RPMI7951 (cell line): ENCODE data around the gene MPPED1. TPM values are rescaled to one million over a fixed set of nuclear protein-coding genes. Genes with fewer than 3 reads are reported as not detected.

Experiments used
- DNase-seq: peaks from one replicate; pipeline ENCODE4 v3.0.0-alpha.2; 2012; ENCODE audit warnings: low read depth
- total RNA-seq: library from RNA; depleted of rRNA; stranded (reverse); fragments of >200 nt; shearing (Covaris generic); gene quantifications from 2 replicates; pipeline ENCODE4 v1.2.3, GENCODE V29; 2014; rRNA removed

Gene MPPED1, protein sequence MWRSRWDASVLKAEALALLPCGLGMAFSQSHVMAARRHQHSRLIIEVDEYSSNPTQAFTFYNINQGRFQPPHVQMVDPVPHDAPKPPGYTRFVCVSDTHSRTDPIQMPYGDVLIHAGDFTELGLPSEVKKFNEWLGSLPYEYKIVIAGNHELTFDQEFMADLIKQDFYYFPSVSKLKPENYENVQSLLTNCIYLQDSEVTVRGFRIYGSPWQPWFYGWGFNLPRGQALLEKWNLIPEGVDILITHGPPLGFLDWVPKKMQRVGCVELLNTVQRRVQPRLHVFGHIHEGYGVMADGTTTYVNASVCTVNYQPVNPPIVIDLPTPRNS
- total RNA-seq = not detected in 2 replicates

DNA sequence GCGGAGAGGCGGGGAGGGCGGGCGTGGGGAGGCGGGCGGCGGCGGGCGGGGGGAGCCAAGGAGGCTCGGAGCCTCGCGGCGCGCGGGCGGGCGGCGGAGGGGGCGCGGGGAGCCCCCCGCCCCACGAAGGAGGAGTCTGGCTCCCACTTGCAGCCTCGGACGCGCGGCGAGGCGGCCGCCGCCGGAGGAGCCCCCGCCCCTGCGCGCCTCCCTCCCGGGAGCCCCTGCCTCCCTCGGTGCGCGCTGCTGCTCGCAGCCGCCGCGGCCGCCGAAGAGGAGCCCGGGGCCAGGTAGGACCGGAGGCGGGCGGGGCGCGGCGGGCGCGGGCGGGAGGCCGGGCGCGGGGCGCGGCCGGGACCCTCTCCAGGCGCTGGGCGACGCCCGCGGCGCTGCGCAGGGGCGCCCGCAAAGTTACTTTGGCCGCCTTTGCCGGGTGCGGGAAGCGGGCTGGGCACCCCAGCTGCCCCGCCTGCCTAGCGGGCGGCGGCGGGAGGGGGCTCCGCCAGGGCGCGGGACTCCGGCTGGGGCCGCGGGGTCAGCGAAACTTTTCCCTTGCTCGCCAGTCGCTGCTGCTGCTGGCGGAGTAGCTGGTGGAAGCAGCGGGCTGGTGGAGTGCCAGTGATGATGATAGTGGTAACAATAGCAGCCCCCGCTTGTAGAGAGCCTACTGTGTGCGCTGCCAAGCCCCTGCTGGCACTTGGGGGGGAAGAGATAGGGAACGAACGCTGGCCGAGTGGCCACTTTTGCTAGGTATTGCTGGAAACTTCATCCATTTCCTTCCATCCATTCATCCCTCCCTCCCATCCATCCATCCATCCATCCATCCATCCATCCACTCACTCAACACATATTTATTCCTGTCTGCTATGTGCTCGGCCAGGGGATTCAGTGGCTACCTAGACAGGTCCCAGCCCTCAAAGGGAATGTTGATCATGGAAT, at the start of gene MPPED1:
TSS of gene MPPED1 (plus strand) at position 146 of the 939 bp plus-strand sequence. CDS start 12,972 bp downstream, outside the sequence.
- DNase-seq = no peak

DNA sequence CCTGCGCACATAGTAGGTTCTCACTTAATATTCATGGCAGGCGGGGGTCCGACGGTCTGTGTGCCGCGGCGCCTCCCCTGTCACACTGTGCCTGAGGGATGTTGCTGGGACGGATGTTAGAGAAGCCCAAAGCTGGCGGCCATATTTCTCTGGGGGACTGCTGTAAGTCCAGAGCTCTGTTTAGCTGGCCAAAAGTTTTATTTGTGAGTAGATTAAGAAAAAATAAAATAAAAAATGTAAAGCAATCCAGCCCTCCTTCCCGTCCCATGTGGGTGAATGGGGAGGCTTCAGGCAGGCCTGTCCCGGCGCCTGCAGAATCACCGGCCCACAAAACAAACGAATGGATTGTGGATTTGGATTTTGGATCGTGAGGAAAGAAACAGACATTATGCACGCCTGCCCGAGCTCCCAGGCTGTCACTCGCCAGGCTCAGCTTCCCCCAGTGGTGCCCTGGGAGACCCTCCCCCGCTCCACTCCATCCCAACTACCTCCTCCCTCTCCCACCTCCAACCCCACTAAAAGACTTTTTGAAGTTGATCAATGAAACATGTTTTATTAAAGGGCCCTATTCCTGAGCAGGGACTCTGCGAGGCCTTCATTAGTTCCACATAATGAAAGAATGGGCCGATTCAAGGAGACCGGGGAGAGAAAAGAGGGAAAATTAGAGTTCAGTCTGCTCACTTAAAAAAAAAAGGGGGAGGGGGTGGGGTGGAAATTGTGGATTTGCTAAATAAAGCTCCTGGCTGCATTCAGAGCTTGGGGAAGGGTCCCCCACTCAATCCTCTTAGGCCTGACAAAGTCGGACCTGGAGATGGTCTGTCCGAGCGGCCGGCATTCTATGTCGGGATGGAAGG, 48.3 kb upstream of the MPPED1 start:
- no peak for DNase-seq

DNA sequence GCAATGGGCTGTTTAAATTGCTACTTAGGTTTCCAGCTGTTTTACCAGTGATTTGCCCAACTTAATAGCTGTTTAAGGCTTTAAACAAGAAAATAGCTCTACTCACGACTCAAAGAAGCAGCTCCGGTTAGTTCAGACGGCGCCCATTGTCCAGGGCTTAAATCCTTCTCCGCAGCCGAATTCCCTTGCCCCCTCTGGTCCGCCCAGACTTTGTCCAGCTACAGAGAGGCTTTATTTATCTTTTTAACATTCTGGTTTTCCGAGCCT, 47.7 kb upstream of the MPPED1 start:
- no peak for DNase-seq

DNA sequence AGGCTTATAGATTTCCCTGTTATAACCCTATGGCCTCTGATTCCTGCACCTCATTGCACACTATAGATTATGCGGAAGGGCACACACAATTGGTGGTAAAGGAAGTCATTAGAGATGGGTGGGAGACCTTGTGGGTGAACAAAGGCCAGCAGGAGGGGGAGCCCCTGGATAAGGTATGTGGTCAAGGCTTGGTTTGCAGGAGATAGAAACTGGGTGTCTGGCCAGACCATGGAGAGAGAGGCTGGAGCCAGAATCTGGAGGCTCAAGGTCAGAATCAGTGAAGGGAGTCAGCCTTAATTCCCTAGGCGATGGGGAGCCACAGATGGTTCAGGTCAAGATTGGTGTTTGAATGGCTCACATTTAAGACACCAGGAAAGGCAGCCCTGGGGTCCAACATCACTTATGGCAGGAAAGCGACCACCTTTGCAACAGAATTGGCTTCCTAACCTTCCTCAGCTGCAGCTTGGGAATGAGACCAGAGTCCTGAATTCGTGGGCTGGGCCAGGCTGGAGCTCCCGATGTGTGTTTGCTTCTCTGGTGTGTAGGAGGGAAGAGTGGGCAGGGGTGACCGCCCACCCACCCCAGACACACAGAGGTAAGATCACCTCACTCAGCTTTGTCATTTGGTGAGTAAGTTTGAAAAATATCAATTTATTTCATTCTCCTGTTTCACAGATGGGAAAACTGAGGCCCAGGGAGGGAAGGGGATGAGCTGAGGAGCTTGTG, 45.9 kb upstream of the MPPED1 start:
- DNase-seq = no peak

DNA sequence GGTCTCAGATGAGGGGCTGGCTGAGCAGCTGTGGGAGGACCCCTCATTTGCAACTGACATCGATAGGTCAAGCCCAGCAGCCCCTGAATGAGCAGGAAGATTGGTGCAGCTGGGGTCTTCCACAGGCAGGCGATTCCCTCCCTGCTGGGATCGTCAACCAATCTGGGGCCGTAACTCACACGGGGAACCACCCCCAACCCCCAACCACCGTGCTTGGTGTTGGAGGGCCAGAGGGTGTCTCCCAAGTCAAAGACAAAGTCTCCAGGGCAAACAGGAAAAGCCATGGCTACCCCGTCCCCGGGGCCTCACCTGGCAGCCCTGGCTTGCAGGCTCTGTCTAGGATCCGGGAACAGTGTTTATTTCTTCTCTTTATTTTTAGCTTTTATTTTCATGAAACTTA, 41.8 kb upstream of the MPPED1 start:
- DNase-seq = no peak

DNA sequence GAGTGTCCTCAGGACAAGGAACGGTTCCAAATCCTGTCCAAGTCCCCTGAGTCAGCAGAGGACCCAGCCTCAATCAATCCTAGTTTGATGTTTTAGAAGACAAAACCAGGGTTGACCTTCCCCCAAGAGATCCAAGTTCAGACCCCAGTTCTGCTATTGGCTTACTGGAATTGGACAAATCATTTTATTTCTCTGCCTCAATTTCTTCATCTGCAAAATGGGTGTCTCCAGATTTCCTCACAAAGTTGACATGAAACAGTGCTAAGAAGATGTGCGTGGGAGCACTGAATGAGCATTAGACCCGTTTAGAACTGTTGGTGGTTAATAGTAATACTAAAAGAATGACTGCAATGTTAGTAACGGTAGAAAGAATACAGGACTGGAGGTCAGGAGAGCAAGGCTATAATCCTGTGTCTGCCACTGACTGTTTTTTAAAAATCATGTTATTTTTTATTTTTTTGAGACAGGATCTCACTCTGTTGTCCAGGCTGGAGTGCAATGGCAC, 35.8 kb upstream of the MPPED1 start:
- DNase-seq = peak; percentile 73

DNA sequence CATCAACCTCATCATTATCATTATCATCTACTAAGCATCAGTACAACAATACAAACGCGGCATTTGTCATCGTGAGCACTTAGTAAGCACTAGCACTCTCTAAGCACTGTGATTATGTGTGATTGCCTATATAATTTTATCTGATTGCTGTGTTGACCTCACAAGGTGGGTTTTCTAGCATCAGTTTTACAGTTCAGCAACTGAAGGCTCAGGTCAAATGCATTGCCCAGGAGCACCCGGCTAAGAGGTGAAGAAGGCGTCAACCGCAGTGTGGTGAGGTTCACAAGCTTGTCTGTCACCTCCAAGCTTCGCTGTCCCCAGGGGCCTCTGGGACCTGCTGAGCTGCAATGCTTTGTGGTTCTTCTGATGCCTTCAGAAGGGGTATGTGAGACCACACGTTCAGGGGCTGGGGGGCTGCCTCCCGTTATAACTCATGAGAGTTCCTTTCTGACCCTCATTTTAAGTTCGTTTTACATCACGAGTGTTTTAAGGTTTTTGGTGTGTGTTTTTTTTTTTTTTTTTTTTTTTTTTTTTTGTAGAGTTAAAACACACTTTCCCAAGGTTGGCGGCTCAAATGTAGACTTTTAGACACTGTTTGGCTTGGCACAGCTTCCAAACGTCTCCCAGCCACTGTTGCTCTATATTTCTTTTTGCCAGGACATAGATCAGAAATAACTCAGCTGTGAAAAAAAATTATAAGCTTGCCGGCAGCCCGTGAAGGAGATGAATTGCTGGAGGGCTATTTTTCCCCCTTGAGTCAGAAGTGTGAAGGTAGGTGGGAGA, 34.9 kb upstream of the MPPED1 start:
- peak; percentile 58 for DNase-seq

DNA sequence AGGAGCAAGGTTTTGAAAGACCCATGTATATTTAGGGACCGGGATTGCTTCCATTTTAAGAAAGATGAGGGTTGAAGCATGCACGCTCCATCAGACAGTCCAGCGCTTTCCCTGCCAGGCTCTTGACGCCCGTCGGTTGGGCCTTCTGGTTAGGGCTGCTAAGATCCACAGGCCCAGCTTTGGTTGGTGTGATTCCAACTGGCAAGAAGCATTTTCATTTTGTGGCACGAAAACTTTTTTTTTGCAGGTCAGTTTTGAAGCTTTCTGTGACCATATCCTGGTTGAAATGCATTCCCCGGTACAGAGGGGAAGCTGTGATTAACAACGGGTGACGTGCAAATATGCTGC, 34.3 kb upstream of the MPPED1 start:
- peak; percentile 80 for DNase-seq

DNA sequence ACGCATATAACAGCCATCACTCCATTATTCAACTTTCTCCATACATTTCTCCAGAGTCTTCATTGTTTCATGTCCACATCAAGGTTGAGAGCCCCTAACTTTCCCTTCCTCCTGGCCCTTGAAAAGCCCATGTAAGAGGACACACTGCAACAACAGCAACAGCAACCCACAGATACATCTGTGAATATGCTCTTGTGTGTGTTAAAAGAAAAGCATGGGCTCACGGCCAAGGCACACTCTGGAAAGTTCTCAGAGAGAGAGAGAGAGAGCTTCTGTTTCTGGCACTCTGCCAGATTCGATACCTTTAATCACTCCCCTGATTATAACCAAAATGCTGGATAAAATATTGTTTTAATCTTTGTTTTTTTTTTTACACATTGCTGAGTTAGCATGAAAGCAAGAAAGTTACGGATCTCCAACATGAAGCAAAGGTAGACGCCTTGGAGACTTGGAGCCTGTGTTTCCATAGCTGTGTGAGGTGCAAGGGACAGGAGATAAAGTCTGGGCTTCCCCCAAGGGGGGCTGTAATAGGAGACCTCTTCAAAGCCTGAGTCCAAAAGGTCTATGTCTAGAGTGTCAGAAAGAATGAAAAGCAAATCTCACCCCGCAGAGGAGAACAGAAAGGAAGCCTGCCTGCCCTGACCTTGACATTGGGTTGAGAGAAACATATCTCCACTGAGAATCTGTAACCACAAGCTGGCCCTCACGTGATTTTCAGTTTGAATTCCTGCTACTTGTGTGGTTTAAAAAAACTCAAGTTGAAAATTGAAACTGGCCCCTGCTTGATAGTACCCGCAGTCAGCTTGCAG, 33.7 kb upstream of the MPPED1 start:
- peak; percentile 87 for DNase-seq

DNA sequence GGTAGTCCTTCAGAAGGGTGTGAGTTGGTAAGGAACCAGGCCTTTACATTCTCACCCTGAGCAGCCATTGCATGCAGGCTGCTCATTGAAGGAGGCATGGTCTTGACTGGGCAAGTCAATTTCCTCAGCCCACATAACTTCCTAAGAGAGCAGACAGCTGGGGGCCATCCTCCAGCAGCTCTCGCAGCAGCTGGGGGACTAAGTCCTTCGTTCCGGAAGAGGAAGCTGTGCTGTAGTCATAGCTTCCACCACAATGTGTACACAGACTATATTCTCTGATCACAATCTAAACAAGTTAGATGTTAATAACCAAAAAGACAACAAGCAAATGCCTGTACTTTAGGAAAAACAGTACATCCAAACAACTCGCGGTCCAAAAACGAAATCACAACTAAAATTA, 30.1 kb upstream of the MPPED1 start:
- peak; percentile 46 for DNase-seq

DNA sequence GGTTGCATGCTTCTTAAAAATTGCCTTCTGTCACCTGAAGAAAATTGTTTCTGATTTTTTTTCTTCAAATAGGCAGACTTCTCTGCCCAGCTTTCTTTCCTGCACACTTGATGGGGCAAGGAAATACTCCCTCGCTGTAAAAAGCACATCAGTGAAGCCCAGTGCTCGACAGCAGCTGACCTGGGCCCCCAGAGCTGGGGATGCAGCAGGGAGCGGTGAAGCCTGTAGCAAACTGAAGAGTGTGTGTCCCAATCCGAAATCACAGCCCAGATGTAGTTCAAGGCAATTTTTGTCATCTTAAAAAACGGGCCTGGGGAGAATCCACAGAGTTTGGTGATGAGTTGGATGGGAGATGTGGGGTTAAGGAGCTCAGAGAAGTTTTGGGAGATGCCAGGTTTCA, 27.0 kb upstream of the MPPED1 start:
- DNase-seq = no peak

DNA sequence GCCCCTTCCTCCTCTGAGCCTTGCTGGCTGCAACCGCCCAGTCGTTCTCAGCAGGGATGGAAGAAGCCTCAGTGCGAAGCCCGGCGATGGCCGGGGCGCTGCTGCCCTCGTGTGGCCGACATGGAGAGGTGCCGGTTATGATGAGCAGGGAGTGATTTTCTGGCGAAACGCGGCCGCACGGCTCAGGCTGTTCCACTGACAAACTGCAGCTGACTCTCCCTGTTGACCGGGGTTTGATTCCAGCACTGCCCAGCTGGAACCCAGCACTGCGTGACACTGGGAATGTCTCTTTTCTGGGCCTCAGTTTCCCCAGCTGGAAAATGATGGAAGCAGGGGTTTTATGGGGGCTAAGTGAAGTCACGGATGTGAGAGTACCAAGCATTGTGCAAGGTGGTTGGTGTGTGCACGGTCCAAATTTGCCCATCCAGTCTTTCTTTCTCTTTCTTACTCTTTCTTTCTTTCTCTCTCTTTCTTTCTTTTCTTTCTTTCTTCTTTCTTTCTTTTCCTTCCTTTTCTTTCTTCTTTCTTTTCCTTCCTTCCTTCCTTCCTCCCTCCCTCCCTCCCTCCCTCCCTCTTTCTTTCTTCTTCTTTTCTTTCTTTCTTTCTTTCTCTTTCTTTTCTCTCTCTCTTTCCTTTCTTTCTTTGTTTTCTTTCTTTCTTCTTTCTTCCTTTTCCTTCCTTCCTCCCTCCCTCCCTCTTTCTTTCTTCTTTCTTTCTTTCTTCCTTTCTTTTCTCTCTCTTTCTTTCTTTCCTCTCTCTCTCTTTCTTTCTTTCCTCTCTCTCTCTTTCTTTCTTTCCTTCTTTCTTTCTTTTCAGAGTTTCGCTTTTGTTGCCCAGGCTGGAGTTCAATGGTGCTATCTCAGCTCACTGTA, 25.8 kb upstream of the MPPED1 start:
- DNase-seq = peak; percentile 66

DNA sequence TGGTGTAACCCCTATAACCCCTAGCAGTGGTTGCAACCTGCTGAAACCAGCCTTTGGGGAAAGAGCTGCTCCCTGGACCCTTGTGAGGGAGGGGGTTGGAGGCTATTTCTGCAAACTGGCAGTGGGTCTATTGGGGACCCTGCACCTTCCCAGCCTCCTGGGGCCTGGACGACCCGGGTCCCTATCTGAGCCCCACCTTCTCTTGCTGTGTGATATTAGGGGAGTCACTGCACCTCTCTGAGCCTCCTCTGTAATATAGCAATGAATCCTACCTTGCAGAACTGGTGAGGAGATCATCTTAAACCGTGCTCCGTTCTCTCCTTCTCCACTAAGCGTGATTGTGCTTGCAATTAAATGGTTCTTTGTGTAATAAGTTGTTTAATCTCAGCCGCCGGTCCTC, 24.0 kb upstream of the MPPED1 start:
- DNase-seq = no peak

DNA sequence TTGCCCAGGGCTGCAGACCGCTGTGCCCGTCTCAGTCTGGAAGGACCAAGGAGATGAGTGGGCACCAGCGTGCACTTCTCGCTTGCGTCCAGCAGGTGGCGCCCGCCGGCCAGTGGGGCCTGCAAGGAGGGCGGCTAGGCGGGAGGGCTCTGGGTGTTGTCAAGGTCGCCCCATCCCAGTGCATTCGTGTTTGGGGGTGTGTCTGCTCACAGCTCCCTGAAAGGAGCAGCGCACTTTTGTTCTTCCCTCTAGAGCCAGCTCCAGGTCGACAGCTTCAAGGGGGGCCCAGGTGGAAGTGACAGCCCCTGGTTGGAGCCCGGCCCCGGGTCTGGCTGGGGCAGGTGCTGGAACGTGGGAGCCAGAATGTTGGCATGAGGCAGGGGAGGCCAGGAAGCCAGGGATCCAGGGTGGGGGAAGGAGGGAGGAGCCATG, 23.4 kb upstream of the MPPED1 start:
- DNase-seq = peak; percentile 44

DNA sequence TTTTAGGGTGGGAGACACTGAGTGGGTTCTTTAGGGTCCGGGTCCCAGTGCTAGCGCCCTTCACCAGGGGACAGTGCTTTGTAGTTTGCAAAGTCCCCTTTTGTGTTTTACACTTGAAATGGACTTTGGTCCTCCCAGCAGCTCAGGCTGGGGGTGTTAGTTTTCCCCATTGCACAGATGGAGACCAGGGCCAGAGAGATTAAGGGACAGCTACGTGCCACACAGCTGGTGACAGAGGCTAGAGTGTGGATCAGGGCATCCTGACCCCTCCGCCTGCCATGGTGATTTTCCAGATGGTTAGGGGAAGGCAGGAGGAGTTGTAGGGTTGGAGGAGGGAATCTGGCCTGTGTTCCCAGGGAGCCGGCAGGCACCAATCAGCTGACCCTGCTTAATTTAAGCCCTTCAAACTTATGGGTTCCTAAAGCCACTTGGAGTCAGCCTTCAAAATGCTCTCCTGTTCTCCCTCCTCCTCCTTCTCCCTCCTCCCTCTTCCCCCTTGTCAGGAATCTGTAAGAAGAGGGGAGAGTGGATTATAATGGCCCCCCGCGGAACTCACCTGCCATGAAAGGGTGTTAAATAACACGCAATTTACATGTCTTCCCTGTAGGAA, 22.5 kb upstream of the MPPED1 start:
- no peak for DNase-seq

DNA sequence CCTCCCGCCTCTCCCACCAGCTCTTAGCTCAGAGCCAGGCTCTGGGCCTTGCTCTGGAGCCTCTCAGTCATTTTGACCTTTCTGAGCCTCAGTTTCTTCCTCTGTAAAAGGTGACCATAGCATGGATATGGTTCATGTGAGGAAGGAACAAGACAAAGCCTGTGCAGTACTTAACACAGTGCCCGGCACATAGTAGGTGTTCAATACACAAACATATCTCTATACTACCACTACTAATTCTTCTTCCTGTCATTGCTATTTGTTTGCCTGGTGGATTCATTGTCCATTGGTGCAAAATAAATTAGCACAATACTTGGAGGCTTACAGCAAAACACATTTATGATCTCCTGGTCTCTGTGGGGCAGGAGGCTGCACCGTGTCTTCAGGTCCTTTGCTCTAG, 21.6 kb upstream of the MPPED1 start:
- DNase-seq = no peak

DNA sequence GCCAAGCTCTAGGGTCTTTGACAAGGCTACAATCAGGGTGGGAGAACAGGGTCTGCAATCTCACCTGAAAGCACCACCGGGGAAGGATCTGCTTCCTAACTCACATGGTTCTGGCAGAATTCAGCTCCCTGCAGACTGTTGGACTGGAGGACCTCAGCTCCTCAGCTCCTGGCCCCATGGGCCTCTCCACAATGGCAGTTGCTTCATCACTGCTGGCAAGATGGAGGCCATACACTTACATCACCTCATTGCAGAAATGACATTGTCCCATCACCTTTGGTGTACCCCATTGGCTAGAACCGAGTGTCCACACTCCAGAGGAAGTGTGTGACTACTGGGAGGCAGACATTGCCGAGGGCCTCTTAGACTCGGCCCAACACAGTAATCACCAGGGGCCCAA, 20.9 kb upstream of the MPPED1 start:
- no peak for DNase-seq

DNA sequence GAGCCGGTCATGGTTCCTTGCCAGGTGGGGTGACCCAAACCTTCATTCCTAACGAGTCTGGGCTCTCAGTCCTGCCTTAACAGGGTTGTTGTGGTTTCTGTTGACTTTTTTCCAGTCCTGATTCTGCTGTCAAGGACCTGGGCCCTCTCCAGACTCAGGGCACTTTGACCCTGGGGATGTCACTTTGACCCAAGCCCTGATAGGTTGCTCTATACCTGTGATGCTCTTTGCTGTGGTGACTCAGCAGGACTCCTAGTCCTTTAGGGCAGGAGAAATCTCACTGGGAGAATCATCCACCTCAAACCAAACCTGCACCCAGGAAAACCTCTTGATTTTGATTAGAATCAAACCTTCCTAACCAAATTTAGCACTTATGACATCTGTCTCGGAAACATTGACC, 20.5 kb upstream of the MPPED1 start:
- DNase-seq = no peak
